HG03460 (cell line): ENCODE results near the gene MFSD6.

Source experiments
- ATAC-seq: cut with Tn5 transposase; IDR thresholded peaks from one replicate; pipeline ENCODE4 v1.9.1; 2021; ENCODE audit not compliant: unreplicated experiment

The MFSD6 gene

GRCh38 chr2:190435031-190435670 lies 27.0 kb downstream of the MFSD6 start:
- ATAC-seq = no peak

GRCh38 chr2:190436557-190436956 lies 28.4 kb downstream of the MFSD6 start:
- no peak for ATAC-seq

- ATAC-seq = no peak
These were observed 32.0 kb downstream of the MFSD6 start for GRCh38 chr2:190440113-190440512.

- no peak for ATAC-seq
These were observed 33.4 kb downstream of the MFSD6 start for GRCh38 chr2:190441564-190441963.

GRCh38 chr2:190443055-190443454 lies 34.9 kb downstream of the MFSD6 start:
- ATAC-seq = no peak

- no peak for ATAC-seq
These were observed 35.8 kb downstream of the MFSD6 start for GRCh38 chr2:190443778-190444481.

GRCh38 chr2:190444976-190445375 lies 36.8 kb downstream of the MFSD6 start:
- ATAC-seq = no peak

- ATAC-seq = no peak
These were observed 38.0 kb downstream of the MFSD6 start for GRCh38 chr2:190446193-190446592.

- no peak for ATAC-seq
These were observed 38.8 kb downstream of the MFSD6 start for GRCh38 chr2:190446750-190447516.

- no peak for ATAC-seq
These were observed 39.6 kb downstream of the MFSD6 start for GRCh38 chr2:190447766-190448165.

- no peak for ATAC-seq
These were observed 41.8 kb downstream of the MFSD6 start for GRCh38 chr2:190449925-190450324.

- no peak for ATAC-seq
These were observed 42.2 kb downstream of the MFSD6 start for GRCh38 chr2:190450363-190450762.

- ATAC-seq = no peak
These were observed 43.5 kb downstream of the MFSD6 start for GRCh38 chr2:190451561-190452176.

- no peak for ATAC-seq
These were observed 44.3 kb downstream of the MFSD6 start for GRCh38 chr2:190452433-190452832.

GRCh38 chr2:190454795-190455194 lies 46.6 kb downstream of the MFSD6 start:
- ATAC-seq = no peak

GRCh38 chr2:190455358-190456095 lies 47.4 kb downstream of the MFSD6 start:
- no peak for ATAC-seq

- ATAC-seq = no peak
These were observed 48.7 kb downstream of the MFSD6 start for GRCh38 chr2:190456833-190457232.

GRCh38 chr2:190457256-190457655 lies 49.1 kb downstream of the MFSD6 start:
- no peak for ATAC-seq

GRCh38 chr2:190458352-190459107 lies 50.4 kb downstream of the MFSD6 start:
- no peak for ATAC-seq

- no peak for ATAC-seq
These were observed 51.7 kb downstream of the MFSD6 start for GRCh38 chr2:190459881-190460280.
